Stimulated activated CD8-positive, alpha-beta memory T cell treated with anti-CD3 and anti-CD28 coated beads, Interleukin-4, amount 100 ng/mL, for 4 hours (primary cell): Measurements from ENCODE around the gene DPP7.
"Not testable (repeated sequence)": the region's sequence is repeated elsewhere in the genome, so short reads cannot be mapped to it uniquely, and the experiment has no call there.

Experiments used
- DNase-seq, 2 donors: peaks; one replicate each; pipeline ENCODE4 v3.0.0-alpha.2; 2020; ENCODE audit warnings: low read depth in 2 of 2, low spot score in 1 of 2

DPP7 gene

DNA sequence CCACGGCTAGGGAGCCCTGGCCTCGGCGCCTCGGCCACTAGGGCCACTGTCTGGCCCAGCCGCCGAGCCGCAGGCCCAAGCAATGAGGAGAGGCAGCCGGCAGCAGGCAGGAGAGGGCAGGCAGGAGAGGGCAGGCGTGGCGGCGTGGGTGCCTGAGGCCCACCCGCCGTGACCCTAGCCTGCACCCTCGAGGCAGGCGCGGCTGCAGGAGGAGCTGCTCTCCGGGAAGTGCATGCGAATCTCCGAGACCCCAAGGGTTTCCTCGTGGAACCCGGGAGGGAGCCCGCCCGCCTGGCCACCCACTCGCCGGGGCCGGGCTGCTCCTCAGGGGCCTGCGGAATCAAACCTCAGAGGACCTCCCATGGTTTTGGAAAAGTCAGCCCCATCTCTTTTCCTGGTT is 33.7 kb upstream of the DPP7 start:
- no peak for DNase-seq

- DNase-seq, result no peak
These were observed 33.2 kb upstream of the DPP7 start for GRCh38 chr9:137147793-137148160.

GRCh38 chr9:137147091-137147792 is 32.7 kb upstream of the DPP7 start:
- no peak for DNase-seq

- DNase-seq, result no peak
These were observed 32.0 kb upstream of the DPP7 start for GRCh38 chr9:137146527-137146918.

DNA sequence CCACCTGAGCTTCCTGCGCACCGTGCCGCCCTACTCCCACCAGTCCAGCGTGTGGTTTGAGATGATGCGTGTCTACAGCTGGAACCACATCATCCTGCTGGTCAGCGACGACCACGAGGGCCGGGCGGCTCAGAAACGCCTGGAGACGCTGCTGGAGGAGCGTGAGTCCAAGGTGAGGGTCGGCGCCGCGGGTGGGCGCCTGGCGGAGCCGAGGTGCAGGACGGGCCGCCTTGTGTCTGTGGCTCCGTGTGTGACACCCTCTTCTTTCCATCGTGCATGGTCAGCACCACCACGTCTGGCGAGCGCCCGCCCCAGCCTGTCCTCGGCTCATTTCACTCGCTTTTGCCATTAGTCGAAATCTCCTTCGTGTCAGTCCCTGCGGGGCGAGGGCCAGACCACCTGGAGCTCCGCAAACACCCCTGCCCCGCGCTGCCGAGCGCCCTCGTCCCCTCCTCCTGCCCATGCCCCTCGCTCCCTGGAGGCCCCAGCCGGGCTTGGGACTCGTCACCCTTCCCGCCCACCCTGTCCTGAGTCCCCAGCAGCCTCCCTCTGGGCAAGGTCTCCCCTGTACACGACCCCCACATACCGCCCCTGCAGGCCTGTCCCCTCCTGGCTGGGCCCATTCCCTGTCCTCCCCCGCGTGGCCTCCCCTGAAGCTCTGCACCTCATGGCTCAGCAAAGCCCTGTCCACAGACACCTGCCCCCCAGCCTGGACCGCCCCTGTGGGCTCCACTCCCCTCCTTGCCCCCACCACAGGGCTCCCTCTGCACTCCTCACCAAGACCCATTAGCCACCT is 31.4 kb upstream of the DPP7 start:
- no peak for DNase-seq

DNA sequence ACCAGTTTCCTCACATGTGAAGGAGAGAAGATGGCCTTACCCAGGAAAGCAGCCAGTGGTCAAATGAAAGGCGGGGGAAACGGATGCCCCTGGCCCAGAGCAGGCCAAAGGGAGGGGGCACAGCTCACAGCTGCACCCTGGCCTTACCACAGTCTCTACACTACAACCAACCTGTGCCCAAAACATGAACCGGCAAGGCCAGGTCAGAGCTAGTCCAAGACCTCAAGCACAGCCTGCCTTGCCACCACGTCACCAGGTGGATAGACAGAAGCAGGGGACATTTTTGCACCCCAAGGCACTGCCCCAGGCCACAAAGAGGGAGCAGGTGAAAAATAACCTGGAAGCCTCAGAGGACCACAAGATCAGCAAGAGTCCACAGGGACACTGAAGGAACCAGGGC is 28.9 kb upstream of the DPP7 start:
- no peak for DNase-seq

- DNase-seq, result no peak
These were observed 27.7 kb upstream of the DPP7 start for GRCh38 chr9:137141976-137142936.

GRCh38 chr9:137141050-137141810 is 26.7 kb upstream of the DPP7 start:
- DNase-seq, result no peak

GRCh38 chr9:137140151-137141012 is 25.8 kb upstream of the DPP7 start:
- DNase-seq, result no peak

- no peak for DNase-seq
These were observed 25.1 kb upstream of the DPP7 start for GRCh38 chr9:137139468-137140150.

DNA sequence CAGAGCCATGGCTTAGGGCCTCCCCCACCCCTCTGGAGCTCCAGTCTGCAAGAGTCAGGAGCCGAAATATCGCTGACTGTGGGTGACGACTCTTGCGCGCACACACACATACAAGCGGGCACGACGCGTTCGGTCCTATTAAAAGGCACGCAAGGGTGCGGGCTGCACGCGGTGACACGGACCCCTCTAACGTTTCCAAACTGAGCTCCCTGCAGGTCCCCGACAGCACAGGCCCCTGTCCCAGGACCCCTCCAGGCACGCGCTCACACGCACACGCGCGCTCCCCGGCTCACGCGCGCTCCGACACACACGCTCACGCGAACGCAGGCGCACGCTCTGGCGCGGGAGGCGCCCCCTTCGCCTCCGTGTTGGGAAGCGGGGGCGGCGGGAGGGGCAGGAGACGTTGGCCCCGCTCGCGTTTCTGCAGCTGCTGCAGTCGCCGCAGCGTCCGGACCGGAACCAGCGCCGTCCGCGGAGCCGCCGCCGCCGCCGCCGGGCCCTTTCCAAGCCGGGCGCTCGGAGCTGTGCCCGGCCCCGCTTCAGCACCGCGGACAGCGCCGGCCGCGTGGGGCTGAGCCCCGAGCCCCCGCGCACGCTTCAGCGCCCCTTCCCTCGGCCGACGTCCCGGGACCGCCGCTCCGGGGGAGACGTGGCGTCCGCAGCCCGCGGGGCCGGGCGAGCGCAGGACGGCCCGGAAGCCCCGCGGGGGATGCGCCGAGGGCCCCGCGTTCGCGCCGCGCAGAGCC is 24.4 kb upstream of the DPP7 start, which contains the start of gene GRIN1:
GRIN1 (plus strand) TSS at position 433 of the 746 bp plus-strand sequence. CDS start 333 bp downstream, outside the sequence.
- DNase-seq, result no peak

DNA sequence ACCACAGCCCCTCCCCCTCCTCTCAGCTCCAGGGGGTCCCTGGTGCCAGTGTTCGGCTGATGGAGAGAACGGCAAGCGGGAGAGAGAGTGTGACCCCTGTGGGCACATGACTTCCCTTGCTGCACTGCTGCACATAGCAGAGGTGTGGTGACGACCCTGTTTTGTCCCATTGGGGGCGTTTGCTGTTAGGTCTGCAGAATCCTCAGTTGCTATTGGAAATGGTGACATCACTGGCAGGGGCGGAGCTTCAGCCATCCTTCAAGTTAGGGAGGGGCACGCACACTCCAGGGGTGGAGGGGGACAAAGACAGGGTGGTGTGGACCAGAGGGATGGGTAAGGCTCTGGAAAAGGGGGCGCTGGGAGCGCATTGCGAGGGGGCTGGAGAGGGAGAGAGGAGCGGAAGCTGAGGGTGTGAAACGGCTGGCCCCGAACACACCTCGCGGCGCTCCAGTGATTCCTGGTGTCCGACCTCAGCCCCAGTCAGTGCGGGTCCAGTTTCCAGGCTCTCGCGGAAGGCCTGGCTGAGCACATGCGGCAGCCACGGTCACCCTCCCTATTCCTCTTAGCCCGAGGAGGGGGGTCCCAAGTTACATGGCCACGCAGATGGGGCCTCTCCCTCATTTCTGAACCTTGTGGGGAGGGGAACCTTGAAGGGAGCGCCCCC is 23.7 kb upstream of the DPP7 start:
- DNase-seq, result no peak

DNA sequence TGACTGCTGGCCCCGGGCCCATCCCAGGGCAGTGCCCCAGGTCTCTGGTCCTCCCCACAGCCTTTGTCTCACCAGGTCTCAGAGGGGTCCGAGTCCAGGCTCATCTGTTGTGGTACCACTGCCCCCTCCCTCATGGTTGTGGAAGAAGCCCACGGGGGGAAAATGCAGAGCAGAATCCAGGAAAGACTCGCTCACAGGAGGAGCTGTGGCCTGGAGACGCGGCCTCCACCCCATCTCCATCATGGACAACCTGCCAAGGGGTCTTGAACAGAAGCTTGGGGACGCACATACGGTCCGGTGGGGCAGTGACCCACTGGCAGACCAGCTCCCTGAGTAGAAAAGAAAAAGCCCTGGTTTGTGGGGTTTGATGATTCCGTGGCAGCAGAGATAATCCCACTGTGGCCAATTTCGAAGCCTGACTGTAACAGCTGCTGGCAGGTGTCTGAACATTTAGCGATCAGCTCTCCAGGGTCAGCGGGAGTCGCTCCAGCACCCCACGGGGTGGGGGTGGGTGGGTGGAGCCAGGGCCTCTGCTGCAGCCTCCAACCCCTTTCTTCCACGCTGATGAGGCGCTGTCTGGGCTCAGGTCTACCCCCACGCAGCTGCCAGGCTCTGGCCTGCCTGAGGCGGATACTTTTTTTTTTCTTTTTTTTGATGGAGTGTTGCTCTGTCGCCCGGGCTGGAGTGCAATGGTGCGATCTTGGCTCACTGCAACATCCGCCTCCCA is 22.5 kb upstream of the DPP7 start:
- DNase-seq, result no peak

DNA sequence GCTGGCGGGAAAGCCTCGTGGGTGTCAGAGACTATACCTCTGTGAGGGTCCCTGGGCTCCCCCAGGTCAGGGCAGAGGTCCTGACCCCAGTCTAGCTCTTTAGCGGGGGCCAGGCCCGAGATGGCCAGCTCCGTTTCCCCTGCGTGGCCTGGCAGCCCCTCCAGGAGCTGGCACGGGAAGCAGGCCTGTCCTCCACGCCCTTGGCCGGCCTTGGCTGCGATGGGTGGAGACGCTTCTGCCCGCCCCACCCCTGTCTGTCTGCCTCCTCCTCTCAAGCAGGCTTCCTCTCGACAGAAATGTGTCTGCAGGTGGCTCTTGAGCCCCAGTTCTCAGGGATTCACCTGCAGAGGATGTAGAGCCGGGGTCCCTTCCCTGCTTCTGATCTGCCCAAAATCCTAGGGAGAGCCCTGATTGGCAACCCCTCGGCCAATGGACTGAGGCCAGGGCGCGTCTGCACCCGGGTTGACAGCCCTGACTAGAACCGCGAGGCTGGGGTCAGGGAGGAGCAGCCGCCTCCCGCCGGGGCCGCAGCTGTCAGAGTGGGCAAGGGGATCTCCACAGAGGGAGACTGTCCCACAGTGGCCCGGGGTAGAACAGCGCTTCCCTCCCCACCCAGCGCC is 21.8 kb upstream of the DPP7 start:
- DNase-seq, result no peak

DNA sequence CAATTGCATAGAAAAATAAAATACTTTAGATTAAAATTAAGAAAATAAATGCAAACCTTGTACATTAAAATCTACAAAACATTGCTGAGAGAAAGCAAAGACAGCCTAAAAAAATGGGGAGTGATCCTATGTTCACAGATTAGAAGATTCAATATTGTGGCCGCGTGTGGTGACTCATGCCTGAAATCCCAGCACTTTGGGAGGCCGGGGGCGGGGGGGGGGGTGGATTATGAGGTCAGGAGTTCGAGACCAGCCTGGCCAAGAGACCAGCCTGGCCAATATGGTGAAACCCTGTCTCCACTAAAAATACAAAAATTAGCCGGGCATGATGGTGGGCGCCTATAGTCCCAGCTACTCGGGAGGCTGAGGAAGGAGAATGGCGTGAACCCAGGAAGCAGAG is 20.6 kb upstream of the DPP7 start:
- DNase-seq, result not testable (repeated sequence)

GRCh38 chr9:137134191-137134590 is 19.7 kb upstream of the DPP7 start:
- DNase-seq, result no peak
